ENCODE measurements around the gene APOB. TPM values are rescaled to one million over a fixed set of nuclear protein-coding genes. Genes with fewer than 3 reads are reported as not detected.

Gene APOB
- total and polyA plus RNA-seq, 10 of the 15 experiments (the other 5 are each of a cell fraction or from before 2014, with no cell fraction given), result 1.4 TPM; not detected in 9

- no peak for TF ChIP-seq BCLAF1 (IDR thresholded peaks at IDR 0.05)
- no peak for TF ChIP-seq RCOR1 (conservative IDR thresholded peaks at IDR 0.05; ENCODE audit: low read depth, low read length)
- TF ChIP-seq SMARCA5 (IDR thresholded peaks at IDR 0.05), result no peak
Measured at GRCh38 chr2:21046506-21046905, 2.6 kb upstream of the APOB start (continued).

GRCh38 chr2:21044694-21045371 lies 960 bp upstream of the APOB start:
- Histone ChIP-seq H3K4me1 (ENCODE audit: control insufficient read depth, insufficient read depth, low read length) (no peaks in the 10 kb centered on the region), H3K4me2 (ENCODE audit: control insufficient read depth, insufficient read depth) (no peak overlapping the region), H3K9ac (ENCODE audit: control insufficient read depth, insufficient read depth, low read length) (no peak overlapping the region), H3K36me3 (ENCODE audit: control insufficient read depth in 2 of 2, insufficient read depth in 2 of 2, low read length in 1 of 2) (no peaks in the 10 kb centered on the region), H3K4me3 (no peak overlapping the region), H3K27me3 (replicated peaks in 1 of 2; ENCODE audit: control insufficient read depth in 2 of 2, insufficient read depth in 2 of 2, low read length in 1 of 2) (no peaks in the 10 kb centered on the region; a peak in 1 of 4 replicates), H4K20me1 (ENCODE audit: control insufficient read depth, insufficient read depth) (no peaks in the 10 kb centered on the region), H3K79me2 (ENCODE audit: control insufficient read depth, insufficient read depth, low read length) (no peaks in the 10 kb centered on the region), H2AFZ (ENCODE audit: control insufficient read depth, low read depth, low read length) (no peak overlapping the region), H3K9me3 (replicated peaks; ENCODE audit: control insufficient read depth, insufficient read depth, low read length) (no peaks in the 10 kb centered on the region), H3K27ac (ENCODE audit: control insufficient read depth, insufficient read depth) (no peak overlapping the region)
- POLR2A ChIA-PET, result no interaction called here
- FAIRE-seq, result no peak
- RAD21 ChIA-PET (ENCODE audit: unreplicated experiment), result interaction anchor here (1.9 kb wide), 1 partner anchor 273 kb away, joined by 8 read pairs; no protein-coding TSS in a partner anchor
- CTCF ChIA-PET, result interaction anchor here (1.3 to 1.4 kb wide), 5 partner anchors 19 to 272 kb away, joined by 3 to 5 read pairs (median 4); no protein-coding TSS in a partner anchor
- no peak for DNase-seq (ENCODE audit: low read depth, low spot score)
- in situ Hi-C loops (cut with MboI), result loop anchor here (5.0 kb wide), 2 partner anchors 72 to 267 kb away; no protein-coding TSS in a partner anchor
- SMC1A ChIA-PET (ENCODE audit: uncharacterized antibody, unreplicated experiment), result interaction anchor here (1.0 to 1.6 kb wide), 3 partner anchors 11 to 273 kb away, joined by 3 to 5 read pairs (median 4); no protein-coding TSS in a partner anchor
- no TSS peak for BruUV-seq (replicated peaks)
- intact Hi-C loops (cut with micrococcal nuclease; ENCODE audit: unreplicated experiment), result no loop called here
- no peak for ATAC-seq
- WGBS (ENCODE audit: insufficient coverage, insufficient replicate concordance, low lambda C conversion rate, missing lambda C conversion rate), result 22% methylated on average over 20 of the region's 20 CpGs
- TF ChIP-seq MXI1 (IDR thresholded peaks at IDR 0.05; ENCODE audit: low read depth, low read length) (no peak), ZNF217 (IDR thresholded peaks at IDR 0.05) (no peak), USF1 (IDR thresholded peaks at IDR 0.05; ENCODE audit: borderline replicate concordance, extremely low read length, insufficient read depth, low read depth, low read length) (no peak), SRF (IDR thresholded peaks at IDR 0.05; ENCODE audit: low read depth in 2 of 2, low read length in 2 of 2) (no peak), ZNF384 (IDR thresholded peaks at IDR 0.05; ENCODE audit: borderline replicate concordance, low read depth, low read length) (no peak), CHD4 (IDR thresholded peaks at IDR 0.05) (no peak), KAT2A (conservative IDR thresholded peaks at IDR 0.05; ENCODE audit: control insufficient read depth, low read depth, low read length) (no peak), KDM1A (IDR thresholded peaks at IDR 0.05; ENCODE audit: borderline replicate concordance) (no peak), TARDBP (IDR thresholded peaks at IDR 0.05; ENCODE audit: borderline replicate concordance) (no peak), MEF2B (IDR thresholded peaks at IDR 0.05; ENCODE audit: partially characterized antibody, poor library complexity, severe bottlenecking) (no peak), SIX5 (IDR thresholded peaks at IDR 0.05; ENCODE audit: low read depth, low read length, severe bottlenecking) (no peak), MTA2 (IDR thresholded peaks at IDR 0.05; ENCODE audit: low read depth) (no peak), CBX3 (IDR thresholded peaks at IDR 0.05; ENCODE audit: borderline replicate concordance, low read depth) (no peak), ZNF207 (IDR thresholded peaks at IDR 0.05; ENCODE audit: borderline replicate concordance) (no peak), MAX (IDR thresholded peaks at IDR 0.05; ENCODE audit: low read depth, low read length) (no peak), RCOR1 (conservative IDR thresholded peaks at IDR 0.05; ENCODE audit: low read depth, low read length) (no peak), EGR1 (IDR thresholded peaks at IDR 0.05; ENCODE audit: borderline replicate concordance in 1 of 2, low read depth in 2 of 2, low read length in 2 of 2) (no peak)
